K562 (cell line): Measurements from ENCODE around the gene REX1BD. TPM values are rescaled to one million over a fixed set of nuclear protein-coding genes. Genes with fewer than 3 reads are reported as not detected.

ENCODE experiments used
- ATAC-seq: fragments of 200-7000 bp; cut with Tn5 transposase; 3 replicates; pipeline ENCODE4 v1.9.1; 2020; ENCODE audit warnings: moderate library complexity
- BruUV-seq: library from RNA; stranded (reverse); fragments of 400-500 nt; replicated peaks from 2 replicates; lab custom pipeline; 2021; lab: Mats Ljungman, UMichigan
- CTCF ChIA-PET: fragments of 300-600 bp; formaldehyde crosslinking; extraction: SDS; loops from one replicate; lab custom pipeline; 2021; ENCODE audit warnings: low intra/inter-chr PET ratio; lab: Yijun Ruan, JAX
- POLR2A ChIA-PET: fragments of 300-600, 350-650 bp; sonication (Branson Sonifier 250); formaldehyde crosslinking; extraction: SDS; loops from one replicate; lab custom pipeline; 2021; ENCODE audit warnings: antibody characterized with exemption, inconsistent platforms; lab: Yijun Ruan, JAX
- DNase-seq, 4 experiments: peaks; one replicate each; pipeline versions ENCODE4 v3.0.0 to v3.0.0-alpha.2; 2011 to 2018; ENCODE audit warnings: low spot score in 3 of 4, mixed read lengths in 3 of 4; ENCODE audit errors: extremely low read depth in 1 of 4
- FAIRE-seq: peaks from 2 replicates; lab custom pipeline; 2011; peaks lifted over from hg19 to GRCh38; lab: Jason Lieb, UNC
- H2AFZ ChIP-seq: 2 replicates; pipeline ENCODE4 v1.6.0; 2011; ENCODE audit warnings: low read depth, low read length, control low read depth, inconsistent platforms
- H3K27ac ChIP-seq: fragments of 200-600 bp; 3 replicates; pipeline ENCODE4 v1.8.0; 2011; ENCODE audit warnings: low read depth, mild to moderate bottlenecking, control low read depth, inconsistent platforms, low read length, moderate library complexity, mixed read lengths; ENCODE audit errors: extremely low read depth
- H3K27me3 ChIP-seq, 2 experiments: fragments of 300-600 bp in 1 of 2; 2 replicates in 1 of 2; 3 replicates in 1 of 2; pipeline versions ENCODE4 v1.6.0 to v1.8.0; 2011; ENCODE audit warnings: inconsistent platforms in 2 of 2, low read length in 2 of 2, mild to moderate bottlenecking in 1 of 2, mixed read lengths in 1 of 2, moderate library complexity in 1 of 2; ENCODE audit not compliant: control insufficient read depth in 2 of 2, insufficient read depth in 2 of 2
- H3K36me3 ChIP-seq: fragments of 300-600 bp; 3 replicates; pipeline ENCODE4 v1.8.0; 2011; ENCODE audit warnings: mild to moderate bottlenecking, low read length, inconsistent platforms; ENCODE audit not compliant: control insufficient read depth, insufficient read depth
- H3K4me1 ChIP-seq, 2 experiments: fragments of 200-600 bp in 1 of 2; replicated peaks in 1 of 2; 2 replicates in 1 of 2; 3 replicates in 1 of 2; pipeline versions ENCODE4 v1.5.1 to v1.8.0; 2011; ENCODE audit warnings: inconsistent platforms in 2 of 2, low read length in 2 of 2, mild to moderate bottlenecking in 1 of 2, mixed read lengths in 1 of 2, moderate library complexity in 1 of 2; ENCODE audit not compliant: control insufficient read depth in 2 of 2, insufficient read depth in 2 of 2
- H3K4me2 ChIP-seq: 2 replicates; pipeline ENCODE4 v1.6.1; 2011; ENCODE audit warnings: low read length, control low read depth, inconsistent platforms, mixed read lengths; ENCODE audit not compliant: insufficient read depth
- H3K4me3 ChIP-seq: fragments of 200-600 bp; sonication (generic), shearing (Covaris generic); 2 replicates; pipeline ENCODE4 v1.5.1; 2016; ENCODE audit warnings: control low read depth, inconsistent platforms
- H3K79me2 ChIP-seq: fragments of 200-600 bp; 3 replicates; pipeline ENCODE4 v1.8.0; 2011; ENCODE audit warnings: low read length, inconsistent platforms; ENCODE audit not compliant: control insufficient read depth, insufficient read depth
- H3K9ac ChIP-seq, 2 experiments: 2 replicates each; pipeline versions ENCODE4 v1.6.0 to v1.6.1; 2011; ENCODE audit warnings: low read depth in 2 of 2, low read length in 2 of 2, control low read depth in 1 of 2, inconsistent platforms in 1 of 2, mild to moderate bottlenecking in 1 of 2, mixed read lengths in 1 of 2; ENCODE audit not compliant: insufficient read depth in 1 of 2
- H3K9me1 ChIP-seq: one replicate; pipeline ENCODE4 v1.6.0; 2011; ENCODE audit warnings: inconsistent platforms, mild to moderate bottlenecking, low read length, moderate library complexity; ENCODE audit not compliant: control insufficient read depth, insufficient read depth
- H3K9me3 ChIP-seq: replicated peaks from 2 replicates; pipeline ENCODE4 v1.5.1; 2011; ENCODE audit warnings: low read depth, low read length, inconsistent platforms; ENCODE audit not compliant: control insufficient read depth, insufficient read depth
- H4K20me1 ChIP-seq: replicated peaks from 2 replicates; pipeline ENCODE4 v1.6.1; 2011; ENCODE audit warnings: low read length, inconsistent platforms, mixed read lengths; ENCODE audit not compliant: control insufficient read depth, insufficient read depth
- in situ Hi-C: fragments of 300-500 bp; cut with MboI; formaldehyde crosslinking; loops from 4 replicates; pipeline ENCODE4 v1.15.0; 2018; ENCODE audit warnings: inconsistent platforms, mixed read lengths
- intact Hi-C: fragments of 100-400 bp; cut with micrococcal nuclease; formaldehyde crosslinking; loops from 2 replicates; pipeline ENCODE4 v1.14.2; 2022
- polyA plus RNA-seq, 8 experiments: library from polyadenylated mRNA; depleted of rRNA in 4 of 8; stranded (reverse) in 5 of 8; unstranded in 3 of 8; fragments of >200 nt; fragmentation: Nextera tagmentation in 2 of 8; fragmentation: Illumina TruSeq in 1 of 8; extraction: Ambion mirVana in 2 of 8; extraction: Trizol in 1 of 8; gene quantifications; 2 replicates each; pipeline versions ENCODE4 v1.2.1 to v1.2.3, GENCODE V29; 2011 to 2014; ENCODE audit warnings: inconsistent platforms in 1 of 8, missing spikeins in 1 of 8
- total RNA-seq, 7 experiments: library from RNA; depleted of rRNA in 6 of 7; stranded (reverse); fragments of >200 nt in 6 of 7; fragmentation: Illumina TruSeq in 2 of 7; extraction: Trizol in 2 of 7; gene quantifications; 2 replicates each; pipeline versions ENCODE4 v1.2.1 to v1.2.3, GENCODE V29; 2011 to 2021; ENCODE audit warnings: low replicate concordance in 1 of 7
- TF ChIP-seq, protein P1 (sequence below), 2 experiments: fragments of 450-650 bp; IDR thresholded peaks; 2 replicates each; pipeline ENCODE4 v1.6.1; 2018; ENCODE audit warnings: mild to moderate bottlenecking in 2 of 2, low read depth in 1 of 2; ENCODE audit not compliant: partially characterized antibody in 2 of 2
- TF ChIP-seq, protein P2 (sequence below): sonication (generic); formaldehyde crosslinking; IDR thresholded peaks from 2 replicates; pipeline ENCODE4 v1.8.0; 2022; ENCODE audit warnings: mild to moderate bottlenecking, missing genetic modification reagents

The REX1BD gene
- total and polyA plus RNA-seq, 9 of the 15 experiments (the other 6 are each of a cell fraction or from before 2014, with no cell fraction given): 1.9 to 136 (median 13.8) TPM

DNA sequence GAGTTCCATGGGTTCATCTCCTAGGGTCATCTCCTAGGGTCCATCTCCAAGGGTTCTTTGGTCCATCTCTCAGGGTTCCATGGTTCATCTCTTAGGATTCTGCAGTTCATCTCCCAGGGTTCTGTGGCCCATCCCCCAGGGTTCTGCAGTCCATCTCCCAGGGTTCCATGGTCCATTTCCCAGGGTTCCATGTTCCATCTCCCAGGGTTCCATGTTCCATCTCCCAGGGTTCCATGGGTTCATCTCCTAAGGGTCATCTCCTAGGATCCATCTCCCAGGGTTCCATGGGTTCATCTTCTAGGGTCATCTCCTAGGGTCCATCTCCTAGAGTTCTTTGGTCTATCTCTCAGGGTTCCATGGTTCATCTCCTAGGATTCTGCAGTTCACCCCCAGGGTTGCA lies 29.0 kb downstream of the REX1BD start:
- in situ Hi-C loops: no loop called here
- Histone ChIP-seq H3K9ac (no peak overlapping the region), H2AFZ (no peak overlapping the region), H3K27me3 (peaks cover 15 to 39% of the 10 kb centered on the region in 2 experiments; a peak in 4 of 5 replicates), H3K9me3 (no peaks in the 10 kb centered on the region), H3K4me2 (no peak overlapping the region), H3K79me2 (no peaks in the 10 kb centered on the region), H3K36me3 (no peaks in the 10 kb centered on the region), H3K4me1 (peaks cover 0 to 20% of the 10 kb centered on the region in 2 experiments; a peak in 2 of 5 replicates), H3K4me3 (no peak overlapping the region), H3K9me1 (no peaks in the 10 kb centered on the region), H3K27ac (no peak overlapping the region), H4K20me1 (no peaks in the 10 kb centered on the region; the same call in none of the 2 replicates)
- CTCF ChIA-PET: no interaction called here
- BruUV-seq: no TSS peak
- FAIRE-seq: no peak
- POLR2A ChIA-PET: no interaction called here
- intact Hi-C loops: no loop called here
- DNase-seq: no peak
- ATAC-seq: no peak
- TF ChIP-seq, protein P1, sequence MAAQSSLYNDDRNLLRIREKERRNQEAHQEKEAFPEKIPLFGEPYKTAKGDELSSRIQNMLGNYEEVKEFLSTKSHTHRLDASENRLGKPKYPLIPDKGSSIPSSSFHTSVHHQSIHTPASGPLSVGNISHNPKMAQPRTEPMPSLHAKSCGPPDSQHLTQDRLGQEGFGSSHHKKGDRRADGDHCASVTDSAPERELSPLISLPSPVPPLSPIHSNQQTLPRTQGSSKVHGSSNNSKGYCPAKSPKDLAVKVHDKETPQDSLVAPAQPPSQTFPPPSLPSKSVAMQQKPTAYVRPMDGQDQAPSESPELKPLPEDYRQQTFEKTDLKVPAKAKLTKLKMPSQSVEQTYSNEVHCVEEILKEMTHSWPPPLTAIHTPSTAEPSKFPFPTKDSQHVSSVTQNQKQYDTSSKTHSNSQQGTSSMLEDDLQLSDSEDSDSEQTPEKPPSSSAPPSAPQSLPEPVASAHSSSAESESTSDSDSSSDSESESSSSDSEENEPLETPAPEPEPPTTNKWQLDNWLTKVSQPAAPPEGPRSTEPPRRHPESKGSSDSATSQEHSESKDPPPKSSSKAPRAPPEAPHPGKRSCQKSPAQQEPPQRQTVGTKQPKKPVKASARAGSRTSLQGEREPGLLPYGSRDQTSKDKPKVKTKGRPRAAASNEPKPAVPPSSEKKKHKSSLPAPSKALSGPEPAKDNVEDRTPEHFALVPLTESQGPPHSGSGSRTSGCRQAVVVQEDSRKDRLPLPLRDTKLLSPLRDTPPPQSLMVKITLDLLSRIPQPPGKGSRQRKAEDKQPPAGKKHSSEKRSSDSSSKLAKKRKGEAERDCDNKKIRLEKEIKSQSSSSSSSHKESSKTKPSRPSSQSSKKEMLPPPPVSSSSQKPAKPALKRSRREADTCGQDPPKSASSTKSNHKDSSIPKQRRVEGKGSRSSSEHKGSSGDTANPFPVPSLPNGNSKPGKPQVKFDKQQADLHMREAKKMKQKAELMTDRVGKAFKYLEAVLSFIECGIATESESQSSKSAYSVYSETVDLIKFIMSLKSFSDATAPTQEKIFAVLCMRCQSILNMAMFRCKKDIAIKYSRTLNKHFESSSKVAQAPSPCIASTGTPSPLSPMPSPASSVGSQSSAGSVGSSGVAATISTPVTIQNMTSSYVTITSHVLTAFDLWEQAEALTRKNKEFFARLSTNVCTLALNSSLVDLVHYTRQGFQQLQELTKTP (IDR thresholded peaks at IDR 0.05; ENCODE audit: low read depth in 1 of 2, partially characterized antibody in 2 of 2): peak in 1 of 2 experiments; percentile 88
- TF ChIP-seq, protein P2, sequence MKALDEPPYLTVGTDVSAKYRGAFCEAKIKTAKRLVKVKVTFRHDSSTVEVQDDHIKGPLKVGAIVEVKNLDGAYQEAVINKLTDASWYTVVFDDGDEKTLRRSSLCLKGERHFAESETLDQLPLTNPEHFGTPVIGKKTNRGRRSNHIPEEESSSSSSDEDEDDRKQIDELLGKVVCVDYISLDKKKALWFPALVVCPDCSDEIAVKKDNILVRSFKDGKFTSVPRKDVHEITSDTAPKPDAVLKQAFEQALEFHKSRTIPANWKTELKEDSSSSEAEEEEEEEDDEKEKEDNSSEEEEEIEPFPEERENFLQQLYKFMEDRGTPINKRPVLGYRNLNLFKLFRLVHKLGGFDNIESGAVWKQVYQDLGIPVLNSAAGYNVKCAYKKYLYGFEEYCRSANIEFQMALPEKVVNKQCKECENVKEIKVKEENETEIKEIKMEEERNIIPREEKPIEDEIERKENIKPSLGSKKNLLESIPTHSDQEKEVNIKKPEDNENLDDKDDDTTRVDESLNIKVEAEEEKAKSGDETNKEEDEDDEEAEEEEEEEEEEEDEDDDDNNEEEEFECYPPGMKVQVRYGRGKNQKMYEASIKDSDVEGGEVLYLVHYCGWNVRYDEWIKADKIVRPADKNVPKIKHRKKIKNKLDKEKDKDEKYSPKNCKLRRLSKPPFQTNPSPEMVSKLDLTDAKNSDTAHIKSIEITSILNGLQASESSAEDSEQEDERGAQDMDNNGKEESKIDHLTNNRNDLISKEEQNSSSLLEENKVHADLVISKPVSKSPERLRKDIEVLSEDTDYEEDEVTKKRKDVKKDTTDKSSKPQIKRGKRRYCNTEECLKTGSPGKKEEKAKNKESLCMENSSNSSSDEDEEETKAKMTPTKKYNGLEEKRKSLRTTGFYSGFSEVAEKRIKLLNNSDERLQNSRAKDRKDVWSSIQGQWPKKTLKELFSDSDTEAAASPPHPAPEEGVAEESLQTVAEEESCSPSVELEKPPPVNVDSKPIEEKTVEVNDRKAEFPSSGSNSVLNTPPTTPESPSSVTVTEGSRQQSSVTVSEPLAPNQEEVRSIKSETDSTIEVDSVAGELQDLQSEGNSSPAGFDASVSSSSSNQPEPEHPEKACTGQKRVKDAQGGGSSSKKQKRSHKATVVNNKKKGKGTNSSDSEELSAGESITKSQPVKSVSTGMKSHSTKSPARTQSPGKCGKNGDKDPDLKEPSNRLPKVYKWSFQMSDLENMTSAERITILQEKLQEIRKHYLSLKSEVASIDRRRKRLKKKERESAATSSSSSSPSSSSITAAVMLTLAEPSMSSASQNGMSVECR: no peak
